HG03095 (cell line): ENCODE results near the gene FRMD5.
"Not testable (repeated sequence)": the region's sequence is repeated elsewhere in the genome, so short reads cannot be mapped to it uniquely, and the experiment has no call there.

ENCODE experiments used
- ATAC-seq: cut with Tn5 transposase; IDR thresholded peaks from one replicate; pipeline ENCODE4 v1.9.1; 2021; ENCODE audit warnings: moderate library complexity; ENCODE audit not compliant: unreplicated experiment

Gene FRMD5

GRCh38 chr15:44034933-44035624 is 160.0 kb downstream of the FRMD5 start:
- ATAC-seq = no peak

DNA sequence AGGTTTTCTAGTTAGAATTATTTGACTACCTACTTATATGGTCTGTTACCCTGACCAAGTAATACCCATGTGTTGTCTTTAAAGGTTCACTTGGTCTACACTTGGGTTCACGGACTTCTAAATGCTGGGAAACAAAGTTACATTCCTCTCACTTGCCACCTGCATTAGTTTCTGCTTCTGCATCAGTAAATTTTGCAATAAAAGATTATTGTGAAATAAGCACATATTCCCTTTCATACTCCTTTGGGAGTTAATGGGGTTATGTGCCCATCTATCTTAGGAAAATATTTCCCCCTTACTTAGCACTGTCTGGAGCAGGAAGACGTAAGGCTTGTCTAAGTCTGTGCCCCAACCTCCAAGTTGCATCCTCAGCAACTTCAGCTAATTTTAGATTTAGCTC is 160.7 kb downstream of the FRMD5 start:
- no peak for ATAC-seq

DNA sequence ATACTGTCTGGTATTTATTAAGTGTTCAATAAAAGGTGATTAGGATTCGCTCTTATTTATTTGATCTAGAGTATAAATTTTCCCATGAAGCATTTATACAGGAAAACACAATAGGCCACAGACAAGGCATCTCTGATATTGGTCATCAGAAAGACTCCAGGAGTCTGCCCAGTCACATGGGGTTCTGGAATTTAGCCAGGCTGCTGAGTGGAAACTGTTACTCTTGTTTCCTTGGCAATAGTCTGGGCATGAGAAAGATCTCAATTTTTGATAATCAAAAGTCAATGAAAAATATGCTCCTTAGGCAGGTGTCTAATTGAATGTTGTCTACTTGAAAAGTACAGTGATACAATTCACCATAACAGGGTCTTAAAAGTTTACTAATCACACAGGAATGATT is 161.2 kb downstream of the FRMD5 start:
- no peak for ATAC-seq

- ATAC-seq = not testable (repeated sequence)
Measured at GRCh38 chr15:44032820-44033219, 162.3 kb downstream of the FRMD5 start.

- no peak for ATAC-seq
Measured at GRCh38 chr15:44029940-44030568, 165.0 kb downstream of the FRMD5 start.

DNA sequence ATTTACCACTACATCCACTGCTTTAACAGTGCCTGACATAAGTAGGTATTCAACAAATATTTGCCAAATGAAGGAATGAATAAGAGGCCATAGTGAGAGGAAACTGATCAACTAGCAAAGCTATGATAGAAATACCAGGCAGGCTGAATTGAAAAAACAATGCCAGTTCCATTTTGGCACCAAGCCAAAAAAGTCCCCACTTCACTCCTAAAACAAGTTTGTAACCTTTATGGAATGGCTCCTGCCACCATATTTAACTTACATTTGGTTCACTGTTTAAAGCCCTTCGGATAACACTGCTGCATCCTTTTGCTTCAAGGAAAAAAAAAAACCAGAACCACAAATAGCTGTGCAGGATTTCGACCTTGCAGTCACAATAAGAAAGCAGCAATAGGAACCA is 166.1 kb downstream of the FRMD5 start:
- no peak for ATAC-seq

DNA sequence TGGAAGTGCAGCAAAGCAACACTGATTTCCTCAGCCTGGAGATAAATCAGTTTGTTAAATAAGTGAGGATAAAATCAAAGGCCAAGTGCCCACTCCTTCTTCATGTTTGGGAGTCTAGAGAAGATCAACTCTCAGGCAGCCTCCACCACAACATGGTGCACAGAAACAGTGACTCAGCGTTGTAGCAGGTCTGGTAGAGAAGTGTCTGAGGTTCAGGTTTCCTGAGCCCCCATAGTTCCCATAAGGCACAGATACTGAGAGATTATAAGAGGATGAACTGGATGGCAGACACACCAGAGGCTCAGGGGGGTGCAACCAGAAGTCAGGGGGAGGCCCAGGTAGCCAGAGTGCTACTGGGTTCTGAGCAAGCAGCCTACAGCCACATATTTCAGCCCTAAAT is 166.7 kb downstream of the FRMD5 start:
- ATAC-seq = no peak

DNA sequence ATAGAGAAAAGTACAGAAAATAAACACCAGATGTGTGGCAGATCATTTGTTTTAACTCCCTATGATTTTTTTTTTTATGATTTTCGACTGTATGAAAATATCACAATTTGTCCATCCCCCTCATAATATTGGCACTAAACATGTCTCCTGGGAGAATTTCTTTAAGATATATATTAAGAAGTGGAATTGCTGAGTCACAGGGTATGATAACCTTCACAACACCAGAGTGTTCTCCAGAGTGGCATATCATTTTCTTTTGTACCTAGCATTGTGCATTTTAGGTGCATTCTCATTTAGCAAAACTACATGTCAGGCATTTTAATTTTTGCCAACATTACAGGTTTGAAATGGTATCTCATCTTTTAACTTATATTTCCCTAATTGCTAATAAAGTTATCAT is 170.9 kb downstream of the FRMD5 start:
- ATAC-seq = no peak

- ATAC-seq = no peak
Measured at GRCh38 chr15:44023176-44023575, 171.9 kb downstream of the FRMD5 start.

DNA sequence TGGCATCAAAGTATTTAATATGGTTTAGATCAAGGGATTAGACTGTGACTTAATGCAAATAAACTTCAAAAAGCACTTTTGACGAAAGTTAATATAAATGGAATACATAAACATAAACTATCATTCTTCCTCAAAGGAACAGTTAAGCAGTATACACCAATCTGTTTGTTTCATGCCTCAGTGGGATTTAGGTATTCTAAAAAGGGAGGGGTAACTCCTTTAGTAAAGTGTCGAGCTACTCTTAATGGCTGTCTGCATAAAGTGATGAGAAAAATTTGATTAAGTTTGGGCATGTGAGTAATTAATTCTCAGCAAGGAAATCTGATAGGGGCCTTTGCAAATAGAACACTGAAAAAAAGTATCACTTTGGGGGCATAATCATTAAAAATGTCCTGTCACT is 176.9 kb downstream of the FRMD5 start:
- ATAC-seq = no peak

- ATAC-seq = no peak
Measured at GRCh38 chr15:44015545-44016305, 179.3 kb downstream of the FRMD5 start.

DNA sequence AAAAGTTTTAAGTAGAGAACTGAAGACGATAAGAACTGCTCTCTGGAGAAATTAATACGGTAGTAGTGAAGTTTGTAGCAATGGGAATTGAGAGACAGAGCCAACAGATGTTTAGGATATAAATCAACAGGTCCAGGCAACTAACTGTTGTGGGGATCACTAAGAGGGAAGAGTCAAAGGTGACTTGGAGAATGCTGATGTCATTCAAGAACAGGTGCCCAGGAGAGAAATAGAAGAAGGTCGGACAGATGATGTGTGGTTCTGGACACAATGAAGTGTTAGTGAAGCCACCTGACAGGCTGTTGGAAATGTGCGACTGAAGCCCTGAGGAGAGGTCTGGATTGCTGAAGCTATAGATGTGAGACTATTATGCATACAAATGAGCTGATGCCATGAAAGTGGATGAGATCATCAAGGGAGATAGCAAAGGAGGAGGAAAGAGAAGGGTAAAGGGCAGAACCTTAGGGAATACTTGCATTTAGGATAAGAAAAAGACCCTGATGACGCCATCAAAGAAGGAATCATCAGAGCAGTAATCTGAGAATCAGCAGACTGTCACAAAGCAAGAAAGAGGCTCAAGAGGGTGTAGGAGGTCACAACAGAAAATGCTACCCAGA is 183.7 kb downstream of the FRMD5 start:
- ATAC-seq = no peak

DNA sequence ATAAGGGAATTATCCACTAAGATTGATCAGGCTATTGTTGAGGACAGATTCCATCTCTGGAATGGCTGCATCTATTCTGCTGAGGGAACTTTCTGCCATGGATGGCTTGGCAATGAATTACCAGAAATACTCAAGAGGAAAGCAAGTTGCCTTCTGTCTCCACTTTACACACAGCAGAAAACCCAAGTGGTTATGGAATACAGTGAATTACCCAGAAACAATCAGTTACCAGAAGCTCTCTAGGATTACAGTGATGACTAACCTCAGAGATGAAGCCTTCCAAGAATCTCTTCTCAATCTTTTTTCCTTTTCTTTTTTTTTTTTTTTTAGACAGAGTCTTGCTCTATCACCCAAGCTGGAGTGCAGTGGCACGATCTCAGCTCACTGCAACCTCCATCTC is 185.0 kb downstream of the FRMD5 start:
- no peak for ATAC-seq

DNA sequence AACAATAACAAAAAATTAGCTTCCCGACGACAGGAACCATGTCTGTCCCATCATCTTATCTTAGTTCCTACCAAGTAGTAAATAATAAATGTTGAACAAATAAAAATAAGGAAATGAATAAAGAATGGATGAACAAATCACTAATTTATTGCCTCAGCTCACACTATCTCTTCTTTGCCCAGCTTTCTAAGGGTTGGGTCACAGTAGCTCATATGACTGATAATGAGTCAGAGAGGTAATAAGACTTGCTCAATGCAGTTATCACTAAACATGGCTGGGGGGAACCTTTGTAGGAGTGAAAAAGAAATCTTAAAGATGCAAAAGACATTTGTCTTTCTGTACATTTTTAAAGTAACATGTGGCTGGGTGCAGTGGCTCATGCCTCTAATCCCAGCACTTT is 186.0 kb downstream of the FRMD5 start:
- no peak for ATAC-seq

GRCh38 chr15:44000248-44000647 is 194.8 kb downstream of the FRMD5 start:
- not testable (repeated sequence) for ATAC-seq

GRCh38 chr15:43998607-43999006 is 196.5 kb downstream of the FRMD5 start:
- ATAC-seq = no peak

DNA sequence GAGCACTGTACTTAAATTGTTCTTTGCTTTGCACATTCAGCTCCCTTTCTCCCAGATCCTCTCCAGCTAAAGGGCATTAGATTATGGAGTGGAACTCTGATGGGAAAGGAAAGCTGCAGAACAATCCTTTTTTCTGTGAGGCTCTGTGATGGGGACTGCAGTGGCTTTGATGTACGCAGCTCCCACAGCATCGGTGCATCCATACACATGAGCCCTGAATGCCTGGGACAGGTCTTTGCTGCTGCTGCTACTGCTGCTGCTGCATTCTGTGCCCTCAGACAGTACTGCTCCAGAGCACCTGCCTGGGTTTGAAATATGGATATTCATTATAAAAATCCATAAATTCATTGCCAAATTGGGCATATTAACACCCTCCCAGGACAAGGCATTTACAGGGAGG is 203.9 kb downstream of the FRMD5 start:
- ATAC-seq = no peak

DNA sequence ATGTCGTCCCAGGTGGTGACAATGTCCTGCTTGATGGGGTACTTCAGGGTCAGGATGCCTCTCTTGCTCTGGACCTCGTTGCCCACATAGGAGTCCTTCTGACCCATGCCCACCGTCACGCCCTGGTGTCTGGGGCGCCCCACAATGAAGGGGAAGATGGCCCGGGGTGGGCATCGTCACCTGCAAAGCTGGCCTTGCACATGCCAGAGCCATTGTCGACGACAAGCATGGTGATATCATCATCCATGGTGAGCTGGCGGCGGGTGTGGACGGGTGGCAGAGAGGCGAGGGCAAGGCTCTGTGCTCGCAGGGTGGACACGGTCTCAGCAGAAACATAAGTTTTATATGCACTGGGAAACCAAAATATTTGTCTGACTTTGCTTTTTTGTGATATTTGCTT is 205.1 kb downstream of the FRMD5 start:
- ATAC-seq = no peak

GRCh38 chr15:43988900-43989299 is 206.2 kb downstream of the FRMD5 start:
- no peak for ATAC-seq

- ATAC-seq = no peak
Measured at GRCh38 chr15:43987924-43988323, 207.1 kb downstream of the FRMD5 start.

GRCh38 chr15:43985976-43986680 is 208.9 kb downstream of the FRMD5 start:
- ATAC-seq = no peak
